OCI-LY1 (cell line): Measurements from ENCODE around the gene FOXD3.

Experiments
- CTCF ChIP-seq: fragments of 200-600 bp; sonication (generic), shearing (Covaris generic); IDR thresholded peaks from 2 replicates; pipeline ENCODE4 v1.5.1; 2017; ENCODE audit warnings: mild to moderate bottlenecking, antibody characterized with exemption, low read length, moderate library complexity, mixed read lengths
- EZH2 ChIP-seq: fragments of 200-600 bp; sonication (generic), shearing (Covaris generic); IDR thresholded peaks from 2 replicates; pipeline ENCODE4 v1.8.0; 2017; ENCODE audit warnings: borderline replicate concordance, mixed run types, mild to moderate bottlenecking, antibody characterized with exemption, low read length, moderate library complexity, mixed read lengths

- no peak for TF ChIP-seq CTCF
- TF ChIP-seq EZH2, result no peak
These were observed 20.0 kb downstream of the FOXD3 start for GRCh38 chr1:63342402-63342801.
